Transverse colon (tissue), 4 donors: ENCODE data around the gene ATP6V1E1.
"Not testable (repeated sequence)": the region's sequence is repeated elsewhere in the genome, so short reads cannot be mapped to it uniquely, and the experiment has no call there.

Experiments used
- CTCF ChIP-seq, 5 experiments: fragments of 200-600 bp in 3 of 5; fragments of 450-650 bp in 2 of 5; sonication (generic) in 3 of 5; IDR thresholded peaks; 1 replicate in 2 of 5; 2 replicates in 3 of 5; pipeline ENCODE4 v1.5.1; 2016 to 2017; ENCODE audit warnings: antibody characterized with exemption in 5 of 5, inconsistent platforms in 3 of 5, mild to moderate bottlenecking in 2 of 5, moderate library complexity in 1 of 5
- EP300 ChIP-seq: sonication (generic); formaldehyde crosslinking; IDR thresholded peaks from one replicate; pipeline ENCODE4 v1.6.1; 2017; ENCODE audit warnings: antibody characterized with exemption, low read depth
- POLR2A ChIP-seq: fragments of 450-650 bp; IDR thresholded peaks from one replicate; pipeline ENCODE4 v1.6.1; 2016; ENCODE audit warnings: antibody characterized with exemption, mild to moderate bottlenecking, moderate library complexity
- POLR2AphosphoS5 ChIP-seq, 3 donors: sonication (generic); formaldehyde crosslinking; IDR thresholded peaks; one replicate each; pipeline ENCODE4 v1.6.1; 2016; ENCODE audit warnings: antibody characterized with exemption in 3 of 3

GRCh38 chr22:17566016-17566687 is 62.4 kb downstream of the ATP6V1E1 start:
- not testable (repeated sequence) for TF ChIP-seq CTCF (IDR thresholded peaks at IDR 0.05); POLR2A; POLR2AphosphoS5 (IDR thresholded peaks at IDR 0.05); EP300
